HG03469 (cell line): ENCODE data around the gene DIP2C.
"Not testable (repeated sequence)": the region's sequence is repeated elsewhere in the genome, so short reads cannot be mapped to it uniquely, and the experiment has no call there.

Source experiments
- ATAC-seq: cut with Tn5 transposase; IDR thresholded peaks from one replicate; pipeline ENCODE4 v1.9.1; 2021; ENCODE audit warnings: mild to moderate bottlenecking, moderate library complexity, moderate number of reproducible peaks; ENCODE audit not compliant: unreplicated experiment

Gene DIP2C

DNA sequence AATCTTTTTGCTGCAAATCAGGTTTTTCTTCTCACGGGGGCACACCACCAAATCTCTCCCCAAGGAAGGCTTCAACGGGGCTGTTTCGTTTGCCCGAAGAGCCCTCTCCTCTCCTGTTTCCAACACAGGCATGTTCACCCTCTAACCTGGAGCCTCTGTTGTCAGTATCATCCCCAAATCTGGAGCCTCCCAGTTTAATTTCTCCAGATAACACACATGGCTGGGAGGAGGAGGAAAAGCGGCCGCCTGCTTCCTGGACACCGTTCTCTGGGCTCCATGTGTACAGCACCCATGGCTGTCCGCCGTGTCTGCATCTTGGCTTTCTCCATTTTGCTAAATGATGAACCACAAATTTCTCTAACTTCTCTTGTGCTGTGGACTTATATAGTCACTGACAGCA, 214.5 kb downstream of the DIP2C start:
- ATAC-seq = no peak

GRCh38 chr10:474406-474805, 215.1 kb downstream of the DIP2C start:
- ATAC-seq = no peak

DNA sequence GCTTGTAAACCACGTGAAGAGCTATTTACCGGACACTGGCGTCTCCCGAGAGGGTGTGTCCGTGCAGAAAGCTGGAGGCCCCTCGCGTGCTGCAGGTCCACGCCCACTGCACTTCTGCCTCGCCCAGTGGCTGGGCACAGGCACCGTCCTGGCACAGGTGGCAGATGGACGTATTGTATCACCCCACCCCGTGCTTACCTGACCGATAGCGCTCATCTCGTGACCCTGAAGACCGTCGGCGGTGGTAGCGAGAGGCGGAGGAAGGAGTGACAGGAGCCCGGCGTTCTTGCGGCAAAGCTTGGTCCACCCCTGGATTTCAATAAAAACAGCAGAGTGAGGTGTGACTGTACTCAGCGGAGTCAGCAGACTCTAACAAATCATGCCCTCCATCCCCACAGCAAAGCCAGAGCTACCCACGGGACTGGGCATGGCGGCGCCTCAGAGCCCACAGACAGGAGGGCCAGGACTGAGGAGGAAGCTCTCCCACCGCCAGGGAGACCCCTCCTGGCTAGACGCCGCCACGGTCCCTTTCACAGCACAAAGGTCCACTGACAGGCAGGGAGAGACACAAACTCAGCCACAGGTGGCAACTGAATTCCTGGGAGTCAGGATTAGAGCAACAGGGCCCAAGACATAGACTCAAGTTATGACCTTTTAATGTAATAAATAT, 217.1 kb downstream of the DIP2C start:
- no peak for ATAC-seq

GRCh38 chr10:470339-471003, 219.0 kb downstream of the DIP2C start:
- ATAC-seq = no peak

- no peak for ATAC-seq
Observed at GRCh38 chr10:469947-470338, 219.5 kb downstream of the DIP2C start.

DNA sequence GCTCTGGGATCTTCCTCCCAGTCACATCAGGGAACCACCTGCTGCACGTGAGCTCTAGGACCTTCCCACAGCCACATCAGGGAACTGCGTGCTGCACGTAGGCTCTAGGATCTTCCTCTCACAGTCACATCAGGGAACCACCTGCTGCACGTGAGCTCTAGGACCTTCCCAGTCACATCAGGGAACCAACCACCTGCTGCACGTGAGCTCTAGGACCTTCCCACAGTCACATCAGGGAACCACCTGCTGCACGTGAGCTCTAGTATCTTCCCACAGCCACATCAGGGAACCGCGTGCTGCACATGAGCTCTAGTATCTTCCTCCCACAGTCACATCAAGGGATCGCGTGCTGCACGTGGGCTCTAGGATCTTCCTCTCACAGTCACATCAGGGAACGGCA, 229.7 kb downstream of the DIP2C start:
- no peak for ATAC-seq

DNA sequence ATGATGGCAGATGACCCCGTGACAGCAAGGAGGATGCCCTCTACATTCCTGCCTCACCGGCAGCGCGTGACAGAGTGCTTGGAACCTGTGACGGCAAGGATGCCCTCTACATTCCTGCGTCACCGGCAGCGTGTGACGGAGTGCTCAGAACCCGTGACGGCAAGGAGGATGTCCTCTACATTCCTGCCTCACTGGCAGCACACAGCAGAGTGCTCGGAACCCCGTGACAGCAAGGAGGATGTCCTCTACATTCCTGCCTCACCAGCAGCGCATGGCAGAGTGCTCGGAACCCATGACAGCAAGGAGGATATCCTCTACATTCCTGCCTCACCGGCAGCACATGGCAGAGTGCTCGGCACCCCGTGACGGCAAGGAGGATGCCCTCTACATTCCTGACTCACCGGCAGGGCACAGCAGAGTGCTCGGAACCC, 231.0 kb downstream of the DIP2C start:
- ATAC-seq = no peak

DNA sequence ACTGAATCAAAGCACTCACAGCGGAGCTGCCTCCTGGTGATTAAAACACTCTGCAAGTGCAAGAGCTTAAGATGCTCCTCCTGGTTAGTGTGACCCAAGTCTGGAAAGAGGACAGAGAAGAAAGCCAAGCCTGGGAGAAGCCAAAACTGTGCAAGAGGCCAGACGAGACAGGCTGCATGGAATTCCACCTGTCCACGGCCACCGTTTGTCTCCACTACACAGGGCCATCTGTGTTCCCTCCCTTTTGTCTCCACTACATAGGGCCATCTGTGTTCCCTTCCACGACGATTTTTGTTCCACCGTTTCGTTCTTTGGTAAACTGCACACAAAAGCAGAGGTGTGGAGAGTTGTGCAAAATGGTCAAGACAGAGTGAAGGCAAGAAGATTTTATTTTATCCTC, 233.0 kb downstream of the DIP2C start:
- no peak for ATAC-seq

DNA sequence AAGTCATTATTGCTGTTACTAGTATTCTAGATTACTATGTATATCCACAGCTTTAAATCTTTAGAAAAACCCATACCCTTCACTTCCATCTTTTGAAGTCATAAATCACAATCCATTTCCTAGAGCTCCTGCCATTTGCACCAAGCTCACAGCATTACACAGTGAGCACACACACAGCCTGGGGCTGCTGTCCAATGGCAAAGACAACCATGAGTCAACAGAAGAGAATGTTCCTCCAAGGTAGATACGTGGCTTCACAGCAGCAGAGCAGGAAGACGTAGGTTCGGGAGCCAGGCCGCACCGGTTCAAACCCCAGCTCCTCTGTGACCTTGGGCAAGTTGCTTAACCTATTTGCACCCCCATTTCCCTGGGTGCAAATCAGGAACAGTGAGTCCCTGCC, 234.6 kb downstream of the DIP2C start:
- no peak for ATAC-seq

- ATAC-seq = no peak
Observed at GRCh38 chr10:453647-454046, 235.8 kb downstream of the DIP2C start.

DNA sequence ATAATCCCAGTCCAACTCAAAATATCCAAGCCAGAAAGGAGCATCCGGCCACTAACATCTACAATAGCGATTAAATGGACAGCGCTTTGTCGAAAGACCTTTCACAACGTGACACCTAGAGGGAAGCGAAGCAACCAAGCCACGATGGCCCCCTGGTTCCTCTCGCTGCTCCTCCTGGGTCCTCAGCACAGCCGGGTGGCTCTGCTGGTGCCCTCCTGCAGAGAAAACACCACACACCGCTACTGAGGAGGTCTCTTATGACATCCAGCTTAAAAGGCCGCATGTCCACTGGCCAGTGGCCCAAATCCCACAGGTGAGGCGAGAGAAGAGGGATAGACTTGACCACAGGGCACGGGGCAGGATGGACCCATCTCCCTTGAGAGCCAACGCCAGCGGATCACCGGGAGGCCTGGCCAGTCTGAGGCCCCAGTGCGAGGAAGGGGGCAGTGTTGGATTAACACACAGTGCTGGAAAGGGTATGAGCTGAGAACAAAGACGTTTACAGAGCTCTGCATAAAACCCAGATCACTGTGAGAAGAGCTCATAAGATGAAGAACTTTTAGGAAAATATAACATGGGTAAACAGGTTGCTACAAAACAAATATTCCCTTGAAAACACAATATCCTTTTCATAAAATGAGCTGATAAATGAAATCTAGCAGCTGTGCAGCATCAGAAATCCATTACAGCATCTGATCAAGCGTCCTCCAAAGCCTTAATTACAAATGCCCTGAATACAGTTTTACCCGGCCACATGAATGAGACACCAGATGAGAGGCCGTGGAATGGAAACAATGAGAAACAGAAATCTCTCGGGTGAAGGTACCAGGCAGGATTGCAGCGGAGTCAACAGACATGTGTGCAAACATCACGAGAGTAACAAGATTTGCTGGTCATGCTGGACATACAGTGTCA, 236.7 kb downstream of the DIP2C start:
- no peak for ATAC-seq

DNA sequence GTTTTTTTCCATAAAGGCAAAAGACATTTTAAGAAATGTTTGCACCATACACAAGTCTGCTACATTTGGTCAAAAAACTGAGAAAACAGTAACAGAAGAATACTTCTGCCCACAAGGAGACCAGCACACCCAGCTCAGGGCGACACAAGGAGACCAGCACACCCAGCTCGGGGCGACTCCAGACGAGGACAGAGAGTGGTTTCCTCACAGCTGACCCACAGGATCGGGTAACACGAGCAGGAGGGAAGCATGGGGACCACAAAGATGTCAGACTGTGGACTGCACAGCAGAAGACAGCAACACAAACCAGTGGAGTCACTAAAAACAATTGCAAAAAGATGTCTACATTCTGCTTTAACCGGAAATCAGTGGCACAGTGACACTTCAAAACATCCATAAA, 237.6 kb downstream of the DIP2C start:
- no peak for ATAC-seq

- ATAC-seq = peak; percentile 74
Observed at GRCh38 chr10:451021-451471, 238.4 kb downstream of the DIP2C start.

DNA sequence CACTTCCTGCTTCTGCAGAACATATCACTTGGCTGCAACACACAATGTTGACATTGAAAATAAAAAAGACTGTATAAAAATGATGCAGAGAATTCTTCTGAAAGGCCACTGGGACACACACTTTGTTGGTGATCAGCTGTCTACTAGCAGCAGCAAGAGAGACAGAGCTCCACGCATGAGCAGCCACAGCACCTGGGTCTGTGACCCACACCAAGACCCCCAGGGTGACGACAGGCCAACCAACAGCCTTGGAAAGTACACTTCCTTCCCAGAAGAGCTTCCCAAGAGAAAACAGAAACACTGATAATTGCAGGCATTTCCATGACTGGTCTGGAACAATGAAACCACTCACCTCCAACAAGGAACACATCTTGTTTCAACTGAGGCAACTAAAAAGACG, 239.0 kb downstream of the DIP2C start:
- no peak for ATAC-seq

DNA sequence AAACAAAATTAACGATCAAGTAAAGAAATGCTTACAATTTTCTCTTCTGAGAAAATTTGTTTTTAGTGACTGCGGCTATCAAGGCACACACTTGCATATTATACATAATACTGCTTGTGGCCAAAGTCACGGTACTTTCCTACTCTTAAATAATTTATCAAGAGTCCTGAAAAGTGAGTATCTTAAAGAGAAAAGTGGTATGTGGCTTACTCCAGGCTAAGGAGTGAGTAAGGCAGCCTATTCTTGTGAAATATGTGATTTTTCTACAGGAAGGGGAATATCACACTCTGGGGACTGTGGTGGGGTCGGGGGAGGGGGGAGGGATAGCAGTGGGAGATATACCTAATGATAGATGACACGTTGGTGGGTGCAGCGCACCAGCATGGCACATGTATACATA, 240.1 kb downstream of the DIP2C start:
- ATAC-seq = not testable (repeated sequence)

DNA sequence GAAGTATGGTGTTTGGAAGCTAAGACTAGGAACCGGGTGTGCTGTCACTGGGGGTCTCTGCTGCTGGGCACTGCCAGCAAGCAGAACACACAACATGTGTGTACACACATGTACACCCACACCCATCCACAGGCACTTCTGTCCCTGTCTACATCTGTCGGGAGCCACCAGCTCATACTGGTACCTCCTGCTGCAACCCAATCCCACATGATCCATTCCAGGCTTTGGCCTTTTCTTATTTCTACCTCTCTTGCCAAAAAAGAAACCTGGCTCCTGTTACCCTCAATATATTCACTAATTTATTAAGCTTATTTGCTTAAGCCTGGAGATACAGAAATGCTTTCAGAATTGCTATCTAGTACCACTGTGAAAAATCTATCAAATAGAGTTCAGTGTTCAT, 246.0 kb downstream of the DIP2C start:
- no peak for ATAC-seq

- ATAC-seq = no peak
Observed at GRCh38 chr10:442209-442608, 247.3 kb downstream of the DIP2C start.

- no peak for ATAC-seq
Observed at GRCh38 chr10:441659-442058, 247.8 kb downstream of the DIP2C start.

- no peak for ATAC-seq
Observed at GRCh38 chr10:440127-440526, 249.3 kb downstream of the DIP2C start.

DNA sequence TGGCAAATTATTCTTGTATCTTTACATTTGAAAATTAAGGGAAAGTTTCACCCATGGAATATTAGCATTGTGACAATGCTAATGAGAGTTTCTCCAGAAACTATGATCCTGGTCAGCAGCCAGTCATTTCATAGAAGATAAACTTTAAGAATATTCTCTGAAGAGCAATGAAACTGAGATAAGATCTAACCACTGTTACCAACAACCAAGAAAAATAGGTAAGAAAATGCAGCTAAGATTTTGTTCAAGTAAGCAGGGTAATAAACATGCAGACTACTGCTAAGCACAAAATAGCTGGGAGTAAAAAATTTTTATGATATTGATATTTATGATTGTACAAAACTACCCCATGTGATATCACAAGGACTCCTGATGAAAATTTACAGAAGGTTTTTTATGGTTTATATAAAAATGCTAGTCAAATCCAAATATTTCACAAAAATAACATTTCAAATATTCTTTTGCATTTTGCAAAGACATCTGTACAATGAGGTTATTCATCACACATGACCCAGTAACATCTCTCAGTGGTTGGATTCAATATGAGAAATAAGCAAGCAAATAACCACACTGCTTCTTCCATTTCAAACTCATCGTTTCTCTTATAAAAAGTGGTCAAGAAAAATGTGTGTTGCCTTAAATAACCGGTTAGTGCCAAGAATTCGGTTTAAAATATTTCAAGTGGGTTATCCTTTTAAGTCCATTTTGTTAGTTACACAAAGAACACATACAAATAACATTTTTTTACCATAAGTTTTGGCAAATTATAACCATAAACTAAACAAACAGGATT, 251.6 kb downstream of the DIP2C start:
- ATAC-seq = no peak
